ENCODE results near the gene ZNF536. TPM values are rescaled to one million over a fixed set of nuclear protein-coding genes. Genes with fewer than 3 reads are reported as not detected.

Gene ZNF536
- total and polyA plus RNA-seq, 2 of the 4 experiments (the other 2 are of a cell fraction): not detected

GRCh38 chr19:30449673-30450072 lies 77.5 kb downstream of the ZNF536 start:
- H3K4me3 ChIP-seq (ENCODE audit: insufficient read depth, low read depth, low read length): no peak overlapping the region
- no peak for DNase-seq
- H3K4ac ChIP-seq (ENCODE audit: low read depth, low read length): no peak overlapping the region
- peaks cover 18% of the 10 kb centered on the region for H3K9me3 ChIP-seq (ENCODE audit: control insufficient read depth, insufficient read depth, low read length)
- H3K23ac ChIP-seq (ENCODE audit: low read depth, low read length): no peak overlapping the region
- H2BK120ac ChIP-seq (ENCODE audit: low read depth, low read length): no peak overlapping the region
- no TSS peak for BruUV-seq (replicated peaks)
- H3K79me1 ChIP-seq (ENCODE audit: low read depth in 1 of 2, low read length in 2 of 2): no peaks in the 10 kb centered on the region
- no peak overlapping the region for H2BK15ac ChIP-seq (ENCODE audit: low read depth, low read length)
- no peak overlapping the region for H2BK5ac ChIP-seq (ENCODE audit: low read depth, low read length, poor library complexity, severe bottlenecking)
- no peaks in the 10 kb centered on the region for H3K4me1 ChIP-seq (ENCODE audit: control insufficient read depth, insufficient read depth, low read length)
- in situ Hi-C loops (cut with MboI; ENCODE audit: low sequenced_read_pairs): no loop called here
- H2AK5ac ChIP-seq (ENCODE audit: low read depth, low read length): no peak overlapping the region
- H3K4me2 ChIP-seq (ENCODE audit: low read depth, low read length): no peak overlapping the region
- intact Hi-C loops (cut with micrococcal nuclease): no loop called here
- no peak overlapping the region for H4K91ac ChIP-seq (ENCODE audit: insufficient read depth, low read depth, low read length)
- no peak overlapping the region for H3K56ac ChIP-seq (ENCODE audit: extremely low read depth, insufficient read depth, low read length)
- ChIA-PET POLR2A (ENCODE audit: unreplicated experiment) (no interaction called here), CTCF (no interaction called here)
- no peak for ATAC-seq (ENCODE audit: low read depth)
- H3K27me3 ChIP-seq (ENCODE audit: control insufficient read depth, insufficient read depth, low read length): no peaks in the 10 kb centered on the region
- no peak overlapping the region for H4K8ac ChIP-seq (ENCODE audit: low read depth in 2 of 2, low read length in 2 of 2)
- no peaks in the 10 kb centered on the region for H3K9me1 ChIP-seq (ENCODE audit: insufficient read depth, low read length)
- H3K18ac ChIP-seq (ENCODE audit: low read depth, low read length): no peak overlapping the region
- no peak overlapping the region for H2AK9ac ChIP-seq (replicated peaks; ENCODE audit: low read depth, low read length, poor library complexity)
- no peak overlapping the region for H3K9ac ChIP-seq (ENCODE audit: low read depth, low read length)
- no peak overlapping the region for H2AFZ ChIP-seq (replicated peaks; ENCODE audit: low read length, poor library complexity)
- no peaks in the 10 kb centered on the region for H4K20me1 ChIP-seq (ENCODE audit: insufficient read depth, low read length)
- no peak for TF ChIP-seq CEBPB (IDR thresholded peaks at IDR 0.05; ENCODE audit: low read depth, low read length)
- no peak for TF ChIP-seq NFE2L2 (IDR thresholded peaks at IDR 0.05; ENCODE audit: low read depth, low read length)
- no peak for TF ChIP-seq BHLHE40 (IDR thresholded peaks at IDR 0.05; ENCODE audit: low read depth, low read length)
- no peak for TF ChIP-seq CHD1 (IDR thresholded peaks at IDR 0.05; ENCODE audit: low read depth, low read length)
- no peak for TF ChIP-seq MAZ (IDR thresholded peaks at IDR 0.05; ENCODE audit: borderline replicate concordance, low read depth, low read length)
- no peak for TF ChIP-seq RAD21 (IDR thresholded peaks at IDR 0.05; ENCODE audit: low read length)
- TF ChIP-seq MAFK (IDR thresholded peaks at IDR 0.05; ENCODE audit: low read depth, low read length): no peak
- no peak for TF ChIP-seq POLR2A (IDR thresholded peaks at IDR 0.05; ENCODE audit: low read depth, low read length)
- TF ChIP-seq RCOR1 (IDR thresholded peaks at IDR 0.05; ENCODE audit: insufficient replicate concordance, low read length): no peak
- no peak for TF ChIP-seq CTCF (conservative IDR thresholded peaks at IDR 0.05; ENCODE audit: low read depth, low read length)
- TF ChIP-seq ELK1 (IDR thresholded peaks at IDR 0.05; ENCODE audit: borderline replicate concordance, low read depth, low read length): no peak
- no CpG with 5 or more reads among the region's 8 CpGs for WGBS, 2 experiments (ENCODE audit: extremely low coverage in 2 of 2, insufficient read length in 1 of 2)
- no peak overlapping the region for H3K14ac ChIP-seq (replicated peaks; ENCODE audit: low read depth, low read length)
- dilution Hi-C loops (cut with HindIII; ENCODE audit: low sequenced_read_pairs, unreplicated experiment): no loop called here
- no peak overlapping the region for H3K27ac ChIP-seq (ENCODE audit: insufficient read depth, low read length)
- no peak overlapping the region for H2BK20ac ChIP-seq (ENCODE audit: low read depth, low read length)
- H3K36me3 ChIP-seq (ENCODE audit: control insufficient read depth, insufficient read depth, low read length): no peaks in the 10 kb centered on the region
- H4K5ac ChIP-seq (ENCODE audit: low read depth, low read length): no peak overlapping the region

All from IMR-90 (cell line).